Measurements from ENCODE around the gene RAD51AP2. TPM values are rescaled to one million over a fixed set of nuclear protein-coding genes. Genes with fewer than 3 reads are reported as not detected.

RAD51AP2 gene
- total and polyA plus RNA-seq, 2 donors (not counting 3 experiments of a cell fraction or from before 2014, with no cell fraction given): not detected

DNA sequence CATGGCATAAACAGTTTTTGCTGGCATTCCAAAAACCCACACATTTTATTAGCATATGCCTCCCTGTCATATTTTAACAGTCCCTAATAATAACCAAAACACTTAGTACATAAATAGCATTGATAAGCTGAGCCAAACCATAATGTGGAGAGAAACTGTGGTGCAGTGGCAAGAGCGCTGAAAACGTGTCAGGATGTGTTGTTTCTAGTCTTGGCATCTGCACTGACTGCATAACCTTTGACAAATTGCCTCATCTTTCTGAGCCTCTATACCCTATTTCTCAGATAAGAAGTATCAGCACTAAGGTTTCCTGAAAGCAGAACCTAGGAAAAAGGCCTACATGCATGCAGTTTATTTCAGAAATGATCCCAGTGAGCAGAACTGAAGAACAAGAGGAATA, 41.4 kb downstream of the RAD51AP2 start:
- CTCF ChIA-PET: no interaction called here

More for the DNA sequence above, 41.4 kb downstream of the RAD51AP2 start:
- TF ChIP-seq FOS (IDR thresholded peaks at IDR 0.05; ENCODE audit: borderline replicate concordance, insufficient read depth, low read length) (no peak), EZH2 (IDR thresholded peaks at IDR 0.05; ENCODE audit: borderline replicate concordance, low read depth, low read length, severe bottlenecking) (no peak), JUN (IDR thresholded peaks at IDR 0.05; ENCODE audit: borderline replicate concordance, insufficient read depth, insufficient read length, low read depth) (no peak), MYC (IDR thresholded peaks at IDR 0.05; ENCODE audit: low read depth, low read length) (no peak), POLR2AphosphoS5 (IDR thresholded peaks at IDR 0.05; ENCODE audit: insufficient read depth, low read depth, low read length) (no peak), GATA2 (IDR thresholded peaks at IDR 0.05; ENCODE audit: insufficient read depth, insufficient read length, low read depth, low read length) (no peak), POLR2A (IDR thresholded peaks at IDR 0.05; ENCODE audit: low read depth, low read length) (no peak)
- TF ChIP-seq, protein P1, sequence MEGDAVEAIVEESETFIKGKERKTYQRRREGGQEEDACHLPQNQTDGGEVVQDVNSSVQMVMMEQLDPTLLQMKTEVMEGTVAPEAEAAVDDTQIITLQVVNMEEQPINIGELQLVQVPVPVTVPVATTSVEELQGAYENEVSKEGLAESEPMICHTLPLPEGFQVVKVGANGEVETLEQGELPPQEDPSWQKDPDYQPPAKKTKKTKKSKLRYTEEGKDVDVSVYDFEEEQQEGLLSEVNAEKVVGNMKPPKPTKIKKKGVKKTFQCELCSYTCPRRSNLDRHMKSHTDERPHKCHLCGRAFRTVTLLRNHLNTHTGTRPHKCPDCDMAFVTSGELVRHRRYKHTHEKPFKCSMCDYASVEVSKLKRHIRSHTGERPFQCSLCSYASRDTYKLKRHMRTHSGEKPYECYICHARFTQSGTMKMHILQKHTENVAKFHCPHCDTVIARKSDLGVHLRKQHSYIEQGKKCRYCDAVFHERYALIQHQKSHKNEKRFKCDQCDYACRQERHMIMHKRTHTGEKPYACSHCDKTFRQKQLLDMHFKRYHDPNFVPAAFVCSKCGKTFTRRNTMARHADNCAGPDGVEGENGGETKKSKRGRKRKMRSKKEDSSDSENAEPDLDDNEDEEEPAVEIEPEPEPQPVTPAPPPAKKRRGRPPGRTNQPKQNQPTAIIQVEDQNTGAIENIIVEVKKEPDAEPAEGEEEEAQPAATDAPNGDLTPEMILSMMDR (IDR thresholded peaks at IDR 0.05; ENCODE audit: extremely low read depth in 1 of 2, insufficient read depth in 1 of 2, low read depth in 1 of 2, low read length in 2 of 2): no peak
- TF ChIP-seq, protein P2, sequence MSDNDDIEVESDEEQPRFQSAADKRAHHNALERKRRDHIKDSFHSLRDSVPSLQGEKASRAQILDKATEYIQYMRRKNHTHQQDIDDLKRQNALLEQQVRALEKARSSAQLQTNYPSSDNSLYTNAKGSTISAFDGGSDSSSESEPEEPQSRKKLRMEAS (IDR thresholded peaks at IDR 0.05; ENCODE audit: insufficient read depth, insufficient read length): no peak
- no TSS peak for BruUV-seq (replicated peaks)
- no peak overlapping the region for H2AFZ ChIP-seq (ENCODE audit: low read depth, low read length)
- intact Hi-C loops (cut with micrococcal nuclease) (no loop called here), dilution Hi-C loops (cut with MboI; ENCODE audit: extremely low pct_ligation_motif_present, low sequenced_read_pairs) (no loop called here)
- no peak overlapping the region for H3K27ac ChIP-seq (ENCODE audit: insufficient read depth, low read depth, low read length)
- H3K4me3 ChIP-seq (replicated peaks in 1 of 3; ENCODE audit: insufficient read depth in 1 of 3, low read depth in 1 of 3, low read length in 3 of 3): no peak overlapping the region
- H3K36me3 ChIP-seq (ENCODE audit: control insufficient read depth in 2 of 2, extremely low read depth in 1 of 2, insufficient read depth in 2 of 2, low read length in 2 of 2): no peaks in the 10 kb centered on the region
- no peaks in the 10 kb centered on the region for H3K9me3 ChIP-seq (replicated peaks; ENCODE audit: control insufficient read depth, insufficient read depth, low read length)
- no peak overlapping the region for H3K4me2 ChIP-seq (ENCODE audit: insufficient read depth, low read length)
- no peaks in the 10 kb centered on the region for H3K79me2 ChIP-seq (ENCODE audit: control insufficient read depth, insufficient read depth, low read length)
- FAIRE-seq (no peak), DNase-seq (ENCODE audit: low read depth, low spot score) (no peak)
- POLR2A ChIA-PET: no interaction called here
- H3K27me3 ChIP-seq (ENCODE audit: control insufficient read depth in 2 of 2, insufficient read depth in 2 of 2, low read length in 2 of 2): no peaks in the 10 kb centered on the region
- H3K9me1 ChIP-seq (replicated peaks; ENCODE audit: control insufficient read depth, extremely low read depth, insufficient read depth, low read length): no peaks in the 10 kb centered on the region
- no peaks in the 10 kb centered on the region for H4K20me1 ChIP-seq (replicated peaks; ENCODE audit: control insufficient read depth, extremely low read depth, insufficient read depth, low read length)
- no peaks in the 10 kb centered on the region for H3K4me1 ChIP-seq (ENCODE audit: control insufficient read depth, extremely low read depth, insufficient read depth, low read length)
- H3K9ac ChIP-seq (replicated peaks; ENCODE audit: extremely low read depth, insufficient read depth, low read length): no peak overlapping the region
